ENCODE data around the gene FHOD1.

GRCh38 chr16:67282447-67282805, 35.1 kb upstream of the FHOD1 start:
- TF ChIP-seq, protein P1, sequence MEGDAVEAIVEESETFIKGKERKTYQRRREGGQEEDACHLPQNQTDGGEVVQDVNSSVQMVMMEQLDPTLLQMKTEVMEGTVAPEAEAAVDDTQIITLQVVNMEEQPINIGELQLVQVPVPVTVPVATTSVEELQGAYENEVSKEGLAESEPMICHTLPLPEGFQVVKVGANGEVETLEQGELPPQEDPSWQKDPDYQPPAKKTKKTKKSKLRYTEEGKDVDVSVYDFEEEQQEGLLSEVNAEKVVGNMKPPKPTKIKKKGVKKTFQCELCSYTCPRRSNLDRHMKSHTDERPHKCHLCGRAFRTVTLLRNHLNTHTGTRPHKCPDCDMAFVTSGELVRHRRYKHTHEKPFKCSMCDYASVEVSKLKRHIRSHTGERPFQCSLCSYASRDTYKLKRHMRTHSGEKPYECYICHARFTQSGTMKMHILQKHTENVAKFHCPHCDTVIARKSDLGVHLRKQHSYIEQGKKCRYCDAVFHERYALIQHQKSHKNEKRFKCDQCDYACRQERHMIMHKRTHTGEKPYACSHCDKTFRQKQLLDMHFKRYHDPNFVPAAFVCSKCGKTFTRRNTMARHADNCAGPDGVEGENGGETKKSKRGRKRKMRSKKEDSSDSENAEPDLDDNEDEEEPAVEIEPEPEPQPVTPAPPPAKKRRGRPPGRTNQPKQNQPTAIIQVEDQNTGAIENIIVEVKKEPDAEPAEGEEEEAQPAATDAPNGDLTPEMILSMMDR (IDR thresholded peaks at IDR 0.05 in 8 of 11, conservative IDR thresholded peaks at IDR 0.05 in 3 of 11) = no peak
- no peak for TF ChIP-seq POLR2A (IDR thresholded peaks at IDR 0.05)

Measured in spleen (tissue), 7 donors.